HG03575 (cell line): ENCODE data around the gene EVPLL.
A peak's percentile ranks its signal among the peaks of the same experiment; 100 is the strongest.
"Not testable (repeated sequence)": the region's sequence is repeated elsewhere in the genome, so short reads cannot be mapped to it uniquely, and the experiment has no call there.

ENCODE experiments used
- ATAC-seq: cut with Tn5 transposase; IDR thresholded peaks from one replicate; pipeline ENCODE4 v1.9.1; 2021; ENCODE audit not compliant: unreplicated experiment, insufficient number of reproducible peaks, low FRiP score; ENCODE audit errors: extremely low read depth

Gene EVPLL

DNA sequence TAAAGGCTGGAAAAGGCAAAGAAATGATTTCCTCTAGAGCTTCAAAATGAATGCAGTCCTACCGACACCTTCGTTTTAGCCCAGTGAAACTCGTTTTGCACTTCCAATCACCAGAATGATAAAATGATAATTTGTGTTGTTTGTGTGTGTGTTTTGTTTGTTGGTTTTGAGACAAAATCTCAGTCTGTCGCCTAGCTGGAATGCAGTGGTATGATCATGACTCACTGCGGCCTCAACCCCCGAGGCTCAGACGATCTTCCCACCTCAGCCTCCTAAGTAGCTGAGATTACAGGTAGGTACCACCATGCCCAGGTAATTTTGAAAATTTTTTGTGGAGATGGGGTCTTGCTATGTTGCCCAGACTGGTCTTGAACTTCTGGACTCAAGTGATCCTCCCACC lies 3.4 kb upstream of the EVPLL start:
- ATAC-seq, result no peak

DNA sequence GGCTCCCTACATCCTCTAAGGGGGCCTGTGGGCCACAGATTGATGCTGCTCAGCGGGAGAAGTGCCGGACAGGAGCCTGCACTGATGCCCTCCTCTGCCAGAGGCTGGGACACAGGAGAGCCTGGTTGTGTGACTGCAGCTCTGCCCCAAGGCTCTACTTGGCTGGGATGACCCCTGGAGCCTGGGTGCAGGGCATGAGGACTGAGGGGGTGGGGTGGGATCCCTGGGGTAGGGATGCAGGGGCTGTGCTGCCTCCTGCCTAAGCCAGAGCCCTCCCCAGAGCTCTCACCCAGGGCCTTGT lies 577 bp downstream of the EVPLL start:
- ATAC-seq, result no peak

DNA sequence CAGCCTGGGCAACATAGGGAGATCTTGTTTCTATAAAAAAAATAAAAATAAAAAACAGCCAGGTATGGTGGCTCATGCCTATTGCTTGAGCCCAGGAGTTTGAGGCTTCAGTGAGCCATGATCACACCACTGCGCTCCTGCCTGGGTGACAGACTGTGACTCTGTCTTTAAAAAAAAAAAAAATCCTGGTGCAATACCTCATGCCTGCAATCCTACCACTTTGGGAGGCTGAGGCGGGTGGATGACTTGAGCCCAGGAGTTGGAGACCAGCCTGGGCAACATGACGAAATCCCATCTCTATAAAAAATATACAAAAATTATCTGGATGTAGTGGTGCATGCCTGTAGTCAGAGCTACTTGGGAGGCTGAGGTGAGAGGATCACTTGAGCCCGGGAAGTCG lies 1.0 kb downstream of the EVPLL start:
- not testable (repeated sequence) for ATAC-seq

DNA sequence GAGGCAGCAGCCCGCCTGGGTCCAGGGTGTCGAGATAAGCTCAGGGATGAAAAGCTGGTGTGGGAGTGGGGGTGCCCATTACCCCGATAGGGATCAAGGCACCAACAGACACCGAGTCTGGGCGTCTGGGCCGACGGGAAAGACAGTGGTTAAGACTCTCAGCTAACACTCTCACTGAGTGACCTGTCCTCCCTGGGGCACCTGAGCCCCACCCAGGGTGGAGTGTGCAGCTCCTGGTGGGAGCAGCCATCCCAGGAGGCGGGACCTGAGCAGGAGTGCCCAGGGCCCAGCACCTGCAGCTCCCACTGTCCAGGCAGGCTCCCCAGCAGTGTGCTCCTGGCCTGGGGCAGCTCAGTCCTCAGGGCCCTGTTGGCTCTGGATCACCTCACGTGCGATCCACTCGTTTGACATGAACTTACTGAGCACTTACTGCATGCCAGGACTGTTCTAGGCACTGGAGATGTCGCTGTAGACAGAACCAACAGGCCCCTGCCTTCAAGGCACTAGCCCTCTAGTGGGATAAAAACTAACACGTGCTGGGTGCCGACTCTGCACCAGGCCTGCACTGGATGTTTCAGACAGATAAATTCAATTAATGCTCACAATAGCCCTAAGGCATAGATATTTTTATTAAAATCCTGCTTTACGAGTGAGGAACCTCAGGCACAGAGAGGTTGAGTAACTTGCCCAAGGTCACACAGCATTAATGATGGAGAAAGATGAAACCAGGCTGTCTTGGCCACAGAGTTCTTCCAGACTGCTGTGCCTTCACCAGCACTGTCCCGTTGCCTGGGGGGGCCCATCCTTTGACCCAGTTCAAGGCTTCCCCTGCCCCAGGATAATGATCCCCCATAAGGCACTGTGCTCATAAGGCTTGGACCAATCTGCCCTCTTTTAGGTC lies 1.9 kb downstream of the EVPLL start:
- no peak for ATAC-seq

DNA sequence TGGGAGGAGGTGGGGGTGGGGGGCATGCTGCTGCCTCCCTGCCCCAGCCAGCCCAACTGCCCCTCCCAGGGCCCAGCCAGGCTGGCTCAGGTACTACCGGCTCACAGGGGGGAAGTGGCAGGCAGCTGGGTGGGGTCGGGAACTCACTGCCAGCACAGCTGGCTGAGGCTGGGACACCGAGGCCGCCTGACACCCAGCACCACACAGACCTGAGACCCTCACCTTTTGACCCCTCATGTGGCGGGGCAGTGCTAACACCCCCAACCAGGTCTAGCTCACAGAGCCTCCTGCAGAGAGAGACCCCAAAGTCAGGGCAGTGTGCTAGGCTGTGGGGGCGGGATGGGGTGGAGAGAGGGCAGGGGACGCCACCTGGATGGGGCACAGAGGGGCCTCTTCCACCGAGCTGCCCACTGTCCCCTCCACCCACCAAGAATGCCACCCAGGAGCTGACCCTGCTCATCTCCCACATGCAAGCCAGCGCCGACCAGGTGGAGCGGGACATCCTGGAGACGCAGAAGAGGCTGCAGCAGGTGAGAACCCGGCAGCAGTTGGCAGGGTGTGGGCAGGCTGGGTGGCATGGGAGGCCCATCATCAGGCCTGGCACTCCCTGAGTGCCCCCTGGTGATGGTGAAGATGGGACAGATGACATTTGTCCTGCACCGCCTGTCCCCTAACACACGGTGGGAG lies 3.0 kb downstream of the EVPLL start:
- ATAC-seq, result no peak

DNA sequence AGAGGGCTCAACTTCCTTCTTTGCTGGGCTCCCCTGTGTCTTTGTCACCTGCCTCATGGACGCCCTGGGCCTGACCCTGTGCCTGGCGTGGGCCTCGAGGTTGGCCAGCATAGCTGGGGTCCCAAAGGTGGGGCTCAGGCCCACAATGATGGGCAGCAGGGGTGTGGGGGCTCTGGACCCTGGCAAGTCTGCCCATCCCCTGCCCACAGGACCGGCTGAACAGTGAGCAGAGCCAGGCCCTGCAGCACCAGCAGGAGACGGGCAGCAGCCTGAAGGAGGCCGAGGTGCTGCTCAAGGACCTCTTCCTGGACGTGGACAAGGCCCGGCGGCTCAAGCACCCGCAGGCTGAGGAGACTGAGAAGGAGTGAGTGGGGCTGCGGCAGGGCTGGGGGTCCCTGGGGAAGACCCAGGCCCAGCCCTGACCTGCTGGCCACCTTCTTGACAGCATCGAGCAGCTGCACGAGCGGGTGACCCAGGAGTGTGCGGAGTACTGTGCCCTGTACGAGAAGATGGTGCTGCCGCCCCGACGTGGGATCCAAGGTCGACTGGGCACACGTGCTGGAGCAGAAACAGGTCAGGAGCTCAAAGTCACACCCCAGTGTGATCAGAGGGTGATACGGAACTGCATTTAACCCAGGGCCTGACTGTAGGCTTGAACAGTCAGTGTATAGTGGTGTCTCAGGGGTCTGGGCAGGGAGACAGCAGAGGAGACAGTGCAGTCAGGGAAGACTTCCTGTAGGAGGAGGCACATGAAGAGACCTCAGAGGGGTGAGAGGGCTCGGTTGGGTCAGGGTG lies 3.8 kb downstream of the EVPLL start:
- ATAC-seq, result no peak

DNA sequence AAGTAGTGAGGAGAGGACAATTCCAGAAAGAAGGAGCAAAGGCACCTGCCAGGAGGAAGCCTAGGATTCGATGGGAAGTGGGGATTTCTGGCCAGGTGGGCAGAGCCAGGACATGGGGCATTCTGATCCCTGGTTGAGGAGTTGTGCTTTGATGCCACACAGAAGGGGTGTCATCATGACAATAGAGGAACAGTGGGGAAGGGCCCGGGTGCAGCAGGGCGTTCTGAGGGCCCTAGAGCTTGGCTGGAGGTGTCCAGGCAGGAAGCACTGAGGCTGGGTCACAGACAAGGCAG lies 4.3 kb downstream of the EVPLL start:
- no peak for ATAC-seq

DNA sequence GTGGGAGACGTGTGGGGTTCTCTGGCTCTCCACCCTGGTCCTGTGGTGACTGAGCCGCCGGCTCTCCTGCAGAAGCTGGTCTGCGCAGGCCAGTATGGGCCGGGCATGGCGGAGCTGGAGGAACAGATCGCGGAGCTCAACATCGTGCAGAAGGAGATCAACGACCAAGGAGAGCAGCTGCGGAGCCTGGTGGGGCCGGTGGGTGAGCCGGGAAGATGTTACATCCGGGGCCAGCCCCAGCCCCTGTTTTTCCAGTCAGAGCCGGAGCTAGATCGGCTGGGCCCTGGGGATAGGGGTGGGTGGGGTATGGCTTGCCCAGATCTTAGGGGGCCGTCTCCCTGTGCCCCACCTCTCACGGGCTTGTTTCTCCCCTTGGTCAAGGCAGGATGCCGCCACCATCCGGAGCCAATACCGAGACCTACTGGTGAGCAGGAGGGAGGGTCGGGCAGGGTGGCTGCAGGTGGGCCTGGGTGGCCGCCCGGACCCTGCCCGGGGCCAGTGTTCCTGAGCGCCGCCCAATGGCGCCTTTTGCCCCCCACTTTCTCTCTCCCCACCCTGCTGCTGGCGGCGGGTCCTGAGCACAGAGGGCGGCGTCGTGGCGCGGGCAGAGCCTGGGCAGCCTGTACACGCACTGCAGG lies 5.0 kb downstream of the EVPLL start:
- no peak for ATAC-seq

DNA sequence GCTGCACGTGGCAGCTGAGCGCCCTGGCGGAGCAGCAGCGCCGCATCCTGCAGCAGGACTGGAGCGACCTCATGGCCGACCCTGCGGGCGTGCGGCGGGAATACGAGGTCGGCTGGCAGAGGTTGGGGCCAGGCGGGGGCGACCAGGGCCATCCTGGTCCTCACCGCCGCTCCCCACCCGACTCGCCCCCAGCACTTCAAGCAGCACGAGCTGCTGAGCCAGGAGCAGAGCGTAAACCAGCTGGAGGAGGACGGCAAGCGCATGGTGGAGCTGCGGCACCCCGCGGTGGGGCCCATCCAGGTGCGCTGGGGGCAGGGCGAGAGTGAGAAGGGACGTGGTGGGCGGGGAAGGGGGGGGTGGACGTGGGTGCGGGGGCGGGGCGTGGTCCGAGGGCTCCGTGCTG lies 5.5 kb downstream of the EVPLL start:
- not testable (repeated sequence) for ATAC-seq

DNA sequence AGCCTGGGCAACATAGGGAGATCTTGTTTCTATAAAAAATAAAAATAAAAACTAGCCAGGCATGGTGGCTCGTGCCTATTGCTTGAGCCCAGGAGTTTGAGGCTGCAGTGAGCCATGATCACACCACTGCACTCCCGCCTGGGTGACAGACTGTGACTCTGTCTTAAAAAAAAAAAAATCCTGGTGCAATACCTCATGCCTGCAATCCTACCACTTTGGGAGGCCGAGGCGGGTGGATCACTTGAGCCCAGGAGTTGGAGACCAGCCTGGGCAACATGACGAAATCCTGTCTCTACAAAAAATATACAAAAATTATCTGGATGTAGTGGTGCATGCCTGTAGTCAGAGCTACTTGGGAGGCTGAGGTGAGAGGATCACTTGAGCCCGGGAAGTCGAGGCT lies 6.7 kb downstream of the EVPLL start:
- ATAC-seq, result not testable (repeated sequence)

DNA sequence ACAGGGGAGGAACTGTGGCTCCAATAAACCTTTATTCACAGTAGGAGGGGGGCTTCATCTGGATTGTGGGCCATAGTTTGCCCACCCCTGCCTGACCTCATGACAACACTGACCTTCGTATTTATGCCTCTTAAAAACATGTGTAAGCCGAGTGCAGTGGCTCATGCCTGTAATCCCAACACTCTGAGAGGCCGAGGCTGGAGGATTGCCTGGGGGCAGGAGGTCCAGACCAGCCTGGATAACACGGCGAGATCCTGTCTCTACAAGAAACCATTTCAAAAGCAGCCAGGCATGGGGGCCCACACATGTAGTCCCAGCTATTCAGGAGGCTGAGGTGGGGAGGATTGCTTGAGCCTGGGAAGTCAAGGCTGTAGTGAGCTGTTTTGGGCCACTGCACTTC lies 10.0 kb downstream of the EVPLL start:
- not testable (repeated sequence) for ATAC-seq

DNA sequence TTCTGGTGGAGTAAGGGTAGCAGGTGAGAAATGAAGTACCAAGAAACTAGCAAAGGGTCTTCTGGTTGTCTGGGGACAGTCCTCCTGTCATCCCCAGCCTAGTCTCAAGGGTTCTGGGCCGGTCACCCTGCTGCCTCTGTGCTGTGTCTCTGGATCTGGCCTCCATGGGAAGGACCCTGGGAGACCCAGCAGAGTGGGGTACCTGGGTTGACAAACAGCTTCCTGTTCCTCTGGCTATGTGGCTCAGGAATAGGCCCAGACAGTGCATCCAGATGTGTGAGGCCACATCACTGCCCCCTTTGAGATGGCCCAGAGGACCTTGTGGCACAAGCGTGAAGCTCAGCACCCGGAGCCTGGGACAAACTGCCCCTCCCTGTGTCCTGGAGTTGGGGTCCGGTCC lies 10.7 kb downstream of the EVPLL start:
- not testable (repeated sequence) for ATAC-seq

DNA sequence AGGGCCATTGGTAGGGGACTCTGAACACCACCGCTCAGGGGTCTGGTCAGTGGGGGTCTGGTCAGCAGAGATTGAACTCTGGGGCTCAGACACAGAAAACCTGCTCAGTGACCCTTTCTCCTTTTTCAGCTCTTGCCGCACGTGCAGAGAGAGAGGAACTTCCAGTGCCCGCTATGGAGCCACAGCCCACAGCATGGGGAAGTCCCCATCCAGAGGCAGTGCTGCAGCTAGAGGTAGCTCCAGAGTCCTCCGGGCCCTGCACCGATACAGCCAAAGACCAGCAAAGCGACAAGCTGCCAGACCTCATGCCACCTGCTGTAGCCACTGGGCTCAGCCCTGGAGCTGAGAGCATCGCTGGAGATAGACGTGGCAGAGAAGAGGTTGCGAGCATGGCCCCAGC lies 11.2 kb downstream of the EVPLL start:
- ATAC-seq, result not testable (repeated sequence)

DNA sequence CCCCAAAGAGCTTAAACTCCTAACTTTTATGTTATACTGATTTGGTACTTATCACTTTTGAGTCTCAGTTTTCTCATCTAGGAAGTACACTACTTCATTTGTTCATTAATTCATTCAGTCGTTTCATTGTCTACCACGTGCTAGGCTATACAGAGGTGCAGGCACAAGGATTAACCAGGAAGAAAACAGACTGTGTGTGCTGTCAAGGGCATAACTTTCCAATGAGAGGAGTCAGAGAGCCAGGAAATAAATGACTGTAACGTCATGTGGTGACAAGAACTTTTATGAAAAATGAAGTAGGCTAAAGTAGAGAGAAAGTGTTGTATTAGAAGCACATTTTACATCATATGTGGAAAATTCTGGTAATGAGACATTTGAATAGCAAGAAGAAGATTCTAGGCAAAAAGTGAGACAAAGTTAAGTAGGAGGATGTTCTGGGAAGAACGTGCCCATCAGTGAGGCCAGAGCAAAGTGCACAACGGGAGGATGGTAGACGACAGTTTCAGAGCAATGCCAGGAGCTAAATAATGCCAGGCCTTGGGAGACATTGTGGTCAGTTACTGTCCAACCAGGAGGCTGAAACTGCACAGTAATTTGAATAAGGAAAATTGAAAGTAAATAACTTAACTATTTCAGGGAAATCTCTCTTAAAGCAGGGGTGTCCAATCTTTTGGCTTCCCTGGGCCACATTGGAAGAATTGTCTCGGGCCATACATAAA lies 24.5 kb downstream of the EVPLL start:
- ATAC-seq, result not testable (repeated sequence)

DNA sequence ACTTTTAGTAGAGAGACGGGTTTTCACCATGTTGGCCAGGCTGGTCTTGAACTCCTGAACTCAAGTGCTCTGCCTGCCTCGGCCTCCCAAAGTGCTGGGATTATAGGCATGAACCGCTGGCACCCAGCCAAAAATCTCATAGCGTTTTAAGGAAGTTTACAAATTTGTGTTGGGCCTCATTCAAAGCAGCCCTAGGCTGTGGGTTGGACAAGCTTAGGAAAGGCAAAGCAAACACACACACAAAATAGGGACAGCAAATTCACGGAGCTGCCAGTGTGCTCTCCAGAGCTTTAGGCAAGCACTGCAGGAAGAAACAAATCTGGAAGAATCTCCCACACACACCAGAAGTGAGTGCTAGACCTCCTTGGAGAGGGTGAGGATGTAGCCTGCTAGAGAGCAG lies 25.6 kb downstream of the EVPLL start:
- ATAC-seq, result not testable (repeated sequence)

DNA sequence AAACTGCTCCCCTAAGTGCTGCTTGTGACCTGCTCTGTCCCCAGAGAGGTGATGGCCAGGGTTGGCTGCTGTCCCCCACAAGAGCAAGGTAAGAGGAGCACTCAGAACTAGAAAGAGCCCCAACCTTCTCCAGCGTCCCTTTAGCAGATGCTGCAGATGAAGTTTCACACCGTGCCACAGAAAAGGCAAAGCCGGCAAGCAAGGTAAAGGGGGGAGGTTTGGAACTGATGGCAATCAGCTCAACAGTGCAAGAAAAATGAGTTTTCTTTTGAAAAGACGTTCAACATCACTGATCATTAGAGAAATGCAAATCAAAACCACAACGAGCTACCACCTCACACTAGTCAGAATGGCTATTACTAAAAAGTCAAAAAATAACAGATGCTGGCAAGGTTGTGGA lies 26.0 kb downstream of the EVPLL start:
- ATAC-seq, result peak; percentile 49

DNA sequence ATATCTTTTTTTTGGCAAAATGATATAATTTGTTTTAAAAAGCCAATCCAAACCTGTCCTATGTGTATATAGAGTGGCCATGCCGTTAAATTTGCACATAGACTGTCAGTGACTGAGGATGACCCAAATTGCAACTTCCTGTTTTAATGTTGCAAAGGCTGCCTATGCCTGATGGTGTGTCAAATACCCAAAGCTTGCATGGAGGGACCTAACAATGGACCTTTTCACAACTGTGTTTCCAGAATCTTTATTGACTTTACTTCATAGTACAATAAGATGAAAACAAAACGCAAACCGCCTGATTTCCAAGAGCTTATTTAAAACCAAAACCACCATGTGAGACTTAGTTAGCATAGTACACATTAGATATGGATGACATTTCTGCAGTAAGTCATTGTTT lies 31.3 kb downstream of the EVPLL start:
- not testable (repeated sequence) for ATAC-seq

DNA sequence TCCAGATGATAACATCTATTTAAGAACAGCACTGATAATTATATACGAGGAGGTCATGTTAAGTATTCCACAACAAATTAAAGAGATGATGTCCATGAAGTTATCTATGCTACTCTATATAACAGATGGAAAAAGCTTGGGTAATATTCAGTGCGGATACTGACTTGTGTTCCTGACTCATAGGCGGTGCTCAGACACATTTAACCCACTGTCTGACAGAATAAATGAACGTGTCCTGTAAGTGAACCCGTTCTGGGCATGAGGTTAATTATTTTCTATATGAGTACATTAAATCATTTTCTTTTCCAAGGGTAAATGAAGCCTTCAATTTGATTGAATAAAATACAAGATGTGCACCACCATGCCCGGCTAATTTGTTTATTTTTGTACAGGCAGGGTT lies 31.7 kb downstream of the EVPLL start:
- not testable (repeated sequence) for ATAC-seq

DNA sequence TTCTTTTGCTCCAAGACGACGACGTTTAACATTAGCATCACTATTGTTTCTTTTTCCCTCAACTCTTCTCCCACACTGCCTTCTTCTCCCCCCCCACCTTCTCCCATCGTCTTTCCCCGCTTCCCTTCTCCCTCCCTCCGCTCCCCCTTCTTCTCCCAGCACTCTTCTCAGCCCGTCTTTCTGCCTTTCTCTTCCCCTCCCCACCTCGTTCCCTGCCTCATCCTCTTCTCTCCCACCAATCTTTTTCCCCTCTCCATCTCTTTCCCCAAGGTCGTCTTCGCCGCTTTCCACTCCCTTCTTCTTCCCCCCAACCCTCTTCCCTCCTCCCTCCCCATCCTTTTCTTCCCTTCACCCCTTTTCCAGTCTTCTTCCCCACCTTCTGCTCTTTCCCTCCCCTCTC lies 33.2 kb downstream of the EVPLL start:
- not testable (repeated sequence) for ATAC-seq
